Type B pancreatic cell (in vitro differentiated cells): Measurements from ENCODE around the gene FNDC10. TPM values are rescaled to one million over a fixed set of nuclear protein-coding genes. Genes with fewer than 3 reads are reported as not detected.

Experiments
- DNase-seq: peaks from one replicate; pipeline ENCODE4 v3.0.0; 2021; ENCODE audit warnings: mixed read lengths; ENCODE audit not compliant: unreplicated experiment; ENCODE audit errors: extremely low spot score
- H3K27ac Mint-ChIP-seq: 2 replicates; pipeline ENCODE4 v1.8.0; 2021; ENCODE audit warnings: mild to moderate bottlenecking, mixed read lengths
- H3K27me3 Mint-ChIP-seq: 2 replicates; pipeline ENCODE4 v1.8.0; 2021; ENCODE audit warnings: mixed read lengths
- H3K36me3 Mint-ChIP-seq: 2 replicates; pipeline ENCODE4 v1.8.0; 2021; ENCODE audit warnings: mixed read lengths
- H3K4me1 Mint-ChIP-seq: one replicate; pipeline ENCODE4 v1.8.0; 2021; ENCODE audit warnings: mixed read lengths; ENCODE audit not compliant: unreplicated experiment
- H3K4me3 Mint-ChIP-seq: 2 replicates; pipeline ENCODE4 v1.8.0; 2021; ENCODE audit warnings: mild to moderate bottlenecking, mixed read lengths
- H3K9me3 Mint-ChIP-seq: 2 replicates; pipeline ENCODE4 v1.8.0; 2021; ENCODE audit warnings: mixed read lengths
- total RNA-seq: library from RNA; stranded (reverse); gene quantifications from 2 replicates; pipeline ENCODE4 v1.2.1, GENCODE V29; 2021; ENCODE audit warnings: low replicate concordance
- TF ChIP-seq, protein P1 (sequence below): fragments of 200-600 bp; sonication (generic); conservative IDR thresholded peaks from 2 replicates; pipeline ENCODE4 v1.5.0; 2021; ENCODE audit warnings: antibody characterized with exemption, mild to moderate bottlenecking

Gene FNDC10
- total RNA-seq, 1 donor from 2014 or later: 9.3 TPM

DNA sequence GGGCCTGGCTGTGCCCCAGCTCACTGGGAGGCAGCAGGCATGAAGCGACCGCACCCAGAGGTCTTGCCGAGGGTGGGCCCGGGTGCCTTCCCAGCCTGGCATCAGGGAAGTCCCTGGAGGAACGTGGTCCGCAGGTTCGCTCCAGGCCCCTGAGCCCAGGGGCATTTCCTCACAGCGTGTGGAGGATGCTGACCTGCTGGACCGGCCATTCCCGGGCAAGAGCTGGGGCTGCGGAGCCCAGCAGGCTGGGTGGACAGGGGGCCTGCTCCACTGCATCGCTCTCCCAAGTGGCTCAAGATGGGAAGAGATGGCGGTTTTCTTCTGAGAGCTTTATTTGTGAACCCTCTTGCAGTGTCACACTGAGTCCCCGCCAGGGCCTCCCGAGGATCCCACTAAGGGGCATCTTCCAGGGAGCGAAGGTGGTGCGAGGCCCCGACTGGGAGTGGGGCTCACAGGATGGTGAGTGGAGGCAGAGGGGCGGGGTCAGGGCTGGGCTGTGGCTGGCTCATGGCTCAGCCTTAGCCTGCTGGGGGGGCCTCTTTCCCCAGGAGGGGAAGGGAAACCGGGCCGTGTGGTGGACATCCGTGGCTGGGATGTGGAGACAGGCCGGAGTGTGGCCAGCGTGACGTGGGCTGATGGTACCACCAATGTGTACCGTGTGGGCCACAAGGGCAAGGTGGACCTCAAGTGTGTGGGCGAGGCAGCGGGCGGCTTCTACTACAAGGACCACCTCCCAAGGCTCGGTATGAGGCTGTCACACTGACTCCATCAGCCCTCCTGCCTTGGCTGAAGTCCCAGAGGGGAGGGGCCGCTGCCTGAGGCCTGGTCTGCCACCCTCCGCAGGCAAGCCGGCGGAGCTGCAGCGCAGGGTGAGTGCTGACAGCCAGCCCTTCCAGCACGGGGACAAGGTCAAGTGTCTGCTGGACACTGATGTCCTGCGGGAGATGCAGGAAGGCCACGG lies 24.8 kb upstream of the FNDC10 start:
- TF ChIP-seq, protein P1, sequence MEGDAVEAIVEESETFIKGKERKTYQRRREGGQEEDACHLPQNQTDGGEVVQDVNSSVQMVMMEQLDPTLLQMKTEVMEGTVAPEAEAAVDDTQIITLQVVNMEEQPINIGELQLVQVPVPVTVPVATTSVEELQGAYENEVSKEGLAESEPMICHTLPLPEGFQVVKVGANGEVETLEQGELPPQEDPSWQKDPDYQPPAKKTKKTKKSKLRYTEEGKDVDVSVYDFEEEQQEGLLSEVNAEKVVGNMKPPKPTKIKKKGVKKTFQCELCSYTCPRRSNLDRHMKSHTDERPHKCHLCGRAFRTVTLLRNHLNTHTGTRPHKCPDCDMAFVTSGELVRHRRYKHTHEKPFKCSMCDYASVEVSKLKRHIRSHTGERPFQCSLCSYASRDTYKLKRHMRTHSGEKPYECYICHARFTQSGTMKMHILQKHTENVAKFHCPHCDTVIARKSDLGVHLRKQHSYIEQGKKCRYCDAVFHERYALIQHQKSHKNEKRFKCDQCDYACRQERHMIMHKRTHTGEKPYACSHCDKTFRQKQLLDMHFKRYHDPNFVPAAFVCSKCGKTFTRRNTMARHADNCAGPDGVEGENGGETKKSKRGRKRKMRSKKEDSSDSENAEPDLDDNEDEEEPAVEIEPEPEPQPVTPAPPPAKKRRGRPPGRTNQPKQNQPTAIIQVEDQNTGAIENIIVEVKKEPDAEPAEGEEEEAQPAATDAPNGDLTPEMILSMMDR: no peak
- Mint-ChIP-seq H3K27ac (no peak overlapping the region), H3K27me3 (no peaks in the 10 kb centered on the region), H3K4me1 (no peaks in the 10 kb centered on the region), H3K4me3 (no peak overlapping the region), H3K9me3 (no peaks in the 10 kb centered on the region), H3K36me3 (no peaks in the 10 kb centered on the region)
- DNase-seq: no peak

DNA sequence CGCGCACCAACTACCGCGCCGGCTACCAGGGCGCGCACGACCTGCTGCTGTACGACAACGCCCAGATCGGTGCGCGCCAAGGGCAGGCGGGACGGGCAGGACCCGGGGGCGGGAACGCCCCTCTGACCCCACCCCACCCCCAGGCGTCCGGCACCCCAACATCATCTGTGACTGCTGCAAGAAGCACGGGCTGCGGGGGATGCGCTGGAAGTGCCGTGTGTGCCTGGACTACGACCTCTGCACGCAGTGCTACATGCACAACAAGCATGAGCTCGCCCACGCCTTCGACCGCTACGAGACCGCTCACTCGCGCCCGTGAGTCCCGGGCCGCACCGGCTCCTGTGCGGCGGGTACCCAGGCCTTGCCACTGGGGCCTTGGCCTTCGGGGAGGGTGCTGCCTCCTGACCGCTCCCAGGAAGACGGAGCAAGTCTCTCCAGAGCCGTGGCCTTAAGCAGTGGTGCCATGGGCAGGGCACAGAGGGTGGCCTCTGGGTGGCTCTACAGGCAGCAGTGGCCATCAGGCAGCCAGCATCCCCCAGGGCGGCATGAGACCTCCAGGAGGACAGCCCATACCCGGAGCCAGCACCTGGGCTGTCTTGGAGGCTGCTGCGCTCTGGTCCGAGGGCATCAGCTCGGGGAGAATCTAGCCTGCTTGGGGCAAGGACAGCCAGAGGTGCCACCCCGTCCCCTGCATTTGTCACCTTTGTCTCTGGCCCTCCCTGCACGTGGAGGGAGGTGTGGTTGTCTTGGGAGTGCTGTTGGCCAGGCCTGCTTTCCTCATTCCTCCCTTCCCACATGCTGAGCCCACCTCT lies 23.9 kb upstream of the FNDC10 start:
- Mint-ChIP-seq H3K27ac (no peak overlapping the region), H3K27me3 (no peaks in the 10 kb centered on the region), H3K36me3 (no peaks in the 10 kb centered on the region), H3K4me3 (no peak overlapping the region), H3K4me1 (no peaks in the 10 kb centered on the region), H3K9me3 (no peaks in the 10 kb centered on the region)
- DNase-seq: no peak
- TF ChIP-seq, protein P1: no peak

DNA sequence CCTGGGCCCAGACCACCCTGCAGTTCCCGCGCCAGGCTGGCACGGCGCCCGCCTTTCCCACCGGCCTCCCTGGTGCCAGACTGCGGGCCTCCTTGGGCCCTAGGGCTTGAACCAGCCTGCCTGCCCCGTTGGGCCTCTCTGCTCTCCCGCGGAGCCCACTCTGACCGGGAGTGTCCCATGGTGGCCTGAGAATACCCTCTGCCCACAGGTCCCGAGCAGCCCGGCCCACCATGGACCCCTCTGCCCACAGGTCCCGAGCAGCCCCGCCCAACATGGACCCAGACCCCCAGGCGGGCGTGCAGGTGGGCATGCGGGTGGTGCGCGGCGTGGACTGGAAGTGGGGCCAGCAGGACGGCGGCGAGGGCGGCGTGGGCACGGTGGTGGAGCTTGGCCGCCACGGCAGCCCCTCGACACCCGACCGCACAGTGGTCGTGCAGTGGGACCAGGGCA lies 23.3 kb upstream of the FNDC10 start:
- TF ChIP-seq, protein P1: no peak
- Mint-ChIP-seq H3K27ac (no peak overlapping the region), H3K9me3 (no peaks in the 10 kb centered on the region)

DNA sequence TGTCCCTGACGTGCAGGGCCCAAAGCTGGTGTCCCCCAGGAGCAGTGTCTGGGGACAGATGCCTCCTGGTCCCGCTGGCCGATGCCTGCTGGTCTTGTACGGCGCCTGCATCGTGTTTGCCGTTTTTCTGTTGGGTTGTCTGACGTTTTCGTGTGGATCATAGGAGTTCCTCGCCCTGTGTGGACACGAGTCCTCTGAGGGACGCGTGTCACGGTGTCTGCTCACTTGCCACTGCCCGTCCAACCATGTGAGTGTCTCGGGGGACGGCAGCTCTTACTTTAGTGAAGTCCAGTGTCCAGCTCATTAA lies 22.8 kb upstream of the FNDC10 start:
- no peaks in the 10 kb centered on the region for H3K4me1 Mint-ChIP-seq
- no peak overlapping the region for H3K4me3 Mint-ChIP-seq
- no peak for DNase-seq
- no peaks in the 10 kb centered on the region for H3K36me3 Mint-ChIP-seq
- TF ChIP-seq, protein P1: no peak
- no peak overlapping the region for H3K27ac Mint-ChIP-seq
- H3K27me3 Mint-ChIP-seq: no peaks in the 10 kb centered on the region
- no peaks in the 10 kb centered on the region for H3K9me3 Mint-ChIP-seq

More for the DNA sequence above, 23.3 kb upstream of the FNDC10 start:
- no peak for DNase-seq
- Mint-ChIP-seq H3K4me3 (no peak overlapping the region), H3K36me3 (no peaks in the 10 kb centered on the region), H3K27me3 (no peaks in the 10 kb centered on the region), H3K4me1 (no peaks in the 10 kb centered on the region)

DNA sequence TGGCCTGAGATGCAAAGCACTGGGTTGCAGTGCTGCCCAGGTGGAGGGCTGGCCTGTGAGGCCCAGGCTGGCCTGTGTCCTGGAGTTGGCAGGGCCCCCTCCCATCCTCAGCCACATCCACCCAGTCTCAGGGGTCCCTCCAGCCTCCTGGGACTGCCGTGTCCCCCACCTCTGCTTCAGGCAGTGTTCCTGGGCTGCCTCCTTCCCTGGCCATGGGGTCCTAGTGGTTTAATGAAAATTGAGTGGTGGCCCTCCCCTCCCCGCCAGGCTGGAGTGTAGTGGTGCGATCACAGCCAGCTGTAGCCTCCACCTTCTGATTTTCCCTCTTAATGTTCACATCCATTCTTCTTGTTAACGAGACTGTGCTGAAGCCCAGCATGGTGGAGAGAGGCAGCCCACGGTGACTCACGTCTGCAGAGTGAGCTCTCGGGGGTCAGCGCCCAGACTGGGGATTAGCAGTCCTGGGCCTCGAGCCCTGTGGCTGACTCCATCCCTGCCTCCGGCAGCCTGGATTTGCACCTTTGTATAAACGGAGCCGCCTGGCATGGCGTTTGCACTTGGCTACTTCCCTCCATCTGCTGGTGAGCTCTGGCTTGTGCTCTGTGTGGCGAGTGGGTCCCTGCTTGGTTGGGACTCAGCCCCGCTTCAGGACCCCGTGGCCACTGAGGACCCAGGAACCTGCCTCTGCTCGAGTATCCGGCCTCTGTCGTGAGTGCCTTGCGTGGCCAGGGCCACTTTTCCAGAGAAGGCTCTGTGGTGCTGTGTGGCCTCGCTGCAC lies 22.3 kb upstream of the FNDC10 start:
- Mint-ChIP-seq H3K4me1 (no peaks in the 10 kb centered on the region), H3K27me3 (no peaks in the 10 kb centered on the region), H3K9me3 (no peaks in the 10 kb centered on the region), H3K27ac (no peak overlapping the region), H3K36me3 (no peaks in the 10 kb centered on the region), H3K4me3 (peak overlapping the region; percentile 45)
- TF ChIP-seq, protein P1: no peak
- no peak for DNase-seq
